ENCODE data around the gene NEK10. TPM values are rescaled to one million over a fixed set of nuclear protein-coding genes. Genes with fewer than 3 reads are reported as not detected.

Gene NEK10
- total RNA-seq, 1 experiment from 2014 or later: 1.7 TPM

DNA sequence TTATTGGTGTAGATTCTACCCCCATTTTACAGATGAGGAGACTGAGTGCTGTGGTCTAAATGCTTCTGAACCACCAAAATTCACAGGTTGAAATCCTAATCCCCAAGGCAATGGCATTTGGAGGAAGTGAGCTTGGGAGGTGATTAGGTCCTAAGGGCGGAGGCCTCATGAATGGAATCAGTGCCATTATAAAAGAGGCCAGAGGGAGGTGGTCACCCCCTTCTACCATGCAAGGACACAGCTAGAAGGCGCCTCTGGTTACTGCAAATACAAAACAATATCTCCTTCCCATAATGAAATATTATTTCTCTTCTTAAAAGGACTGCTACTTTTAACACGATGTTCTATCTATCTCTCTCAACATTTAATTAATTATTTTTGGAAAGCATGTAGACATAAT is 223.5 kb downstream of the NEK10 start:
- Mint-ChIP-seq H3K4me1 (ENCODE audit: low read depth, unreplicated experiment) (no peaks in the 10 kb centered on the region), H3K9me3 (ENCODE audit: low read depth, unreplicated experiment) (peaks cover 2% of the 10 kb centered on the region), H3K4me3 (ENCODE audit: low read depth, unreplicated experiment) (no peak overlapping the region), H3K36me3 (ENCODE audit: insufficient read depth, unreplicated experiment) (no peaks in the 10 kb centered on the region), H3K27me3 (ENCODE audit: unreplicated experiment) (no peaks in the 10 kb centered on the region), H3K27ac (ENCODE audit: unreplicated experiment) (no peak overlapping the region)
- CTCF ChIA-PET: interaction anchor here (0.6 kb wide), 2 partner anchors 73 to 108 kb away, joined by 3 to 5 read pairs; no protein-coding TSS in a partner anchor
- TF ChIP-seq, protein P1, sequence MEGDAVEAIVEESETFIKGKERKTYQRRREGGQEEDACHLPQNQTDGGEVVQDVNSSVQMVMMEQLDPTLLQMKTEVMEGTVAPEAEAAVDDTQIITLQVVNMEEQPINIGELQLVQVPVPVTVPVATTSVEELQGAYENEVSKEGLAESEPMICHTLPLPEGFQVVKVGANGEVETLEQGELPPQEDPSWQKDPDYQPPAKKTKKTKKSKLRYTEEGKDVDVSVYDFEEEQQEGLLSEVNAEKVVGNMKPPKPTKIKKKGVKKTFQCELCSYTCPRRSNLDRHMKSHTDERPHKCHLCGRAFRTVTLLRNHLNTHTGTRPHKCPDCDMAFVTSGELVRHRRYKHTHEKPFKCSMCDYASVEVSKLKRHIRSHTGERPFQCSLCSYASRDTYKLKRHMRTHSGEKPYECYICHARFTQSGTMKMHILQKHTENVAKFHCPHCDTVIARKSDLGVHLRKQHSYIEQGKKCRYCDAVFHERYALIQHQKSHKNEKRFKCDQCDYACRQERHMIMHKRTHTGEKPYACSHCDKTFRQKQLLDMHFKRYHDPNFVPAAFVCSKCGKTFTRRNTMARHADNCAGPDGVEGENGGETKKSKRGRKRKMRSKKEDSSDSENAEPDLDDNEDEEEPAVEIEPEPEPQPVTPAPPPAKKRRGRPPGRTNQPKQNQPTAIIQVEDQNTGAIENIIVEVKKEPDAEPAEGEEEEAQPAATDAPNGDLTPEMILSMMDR (IDR thresholded peaks at IDR 0.05; ENCODE audit: unreplicated experiment): no peak
- BruUV-seq (replicated peaks): no TSS peak
- no peak for DNase-seq
- intact Hi-C loops (cut with micrococcal nuclease; ENCODE audit: unreplicated experiment): no loop called here

DNA sequence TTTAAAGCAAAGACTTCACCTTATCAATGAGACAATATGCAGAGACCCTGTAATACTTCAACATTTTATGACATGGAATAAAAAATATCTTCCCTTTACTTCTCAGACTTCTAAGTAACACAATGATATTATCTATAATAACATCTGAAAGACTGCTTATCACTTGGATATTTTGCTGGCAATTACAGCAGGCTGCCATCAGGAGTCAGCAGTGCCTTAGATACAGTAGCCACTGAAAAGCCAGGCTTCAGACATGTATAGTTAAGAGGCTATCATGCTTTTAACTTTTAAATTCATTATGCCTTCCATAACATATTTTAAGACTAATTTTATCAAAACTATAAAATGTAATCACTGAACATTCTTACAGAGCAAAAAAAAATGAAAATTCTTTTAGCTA is 227.5 kb downstream of the NEK10 start:
- TF ChIP-seq, protein P1 (IDR thresholded peaks at IDR 0.05; ENCODE audit: unreplicated experiment): no peak
- no peak for DNase-seq
- CTCF ChIA-PET: no interaction called here
- Mint-ChIP-seq H3K27me3 (ENCODE audit: unreplicated experiment) (no peaks in the 10 kb centered on the region), H3K4me1 (ENCODE audit: low read depth, unreplicated experiment) (no peaks in the 10 kb centered on the region), H3K4me3 (ENCODE audit: low read depth, unreplicated experiment) (no peak overlapping the region), H3K36me3 (ENCODE audit: insufficient read depth, unreplicated experiment) (no peaks in the 10 kb centered on the region), H3K9me3 (ENCODE audit: low read depth, unreplicated experiment) (peaks cover 2% of the 10 kb centered on the region), H3K27ac (ENCODE audit: unreplicated experiment) (no peak overlapping the region)
- intact Hi-C loops (cut with micrococcal nuclease; ENCODE audit: unreplicated experiment): no loop called here
- BruUV-seq (replicated peaks): no TSS peak

DNA sequence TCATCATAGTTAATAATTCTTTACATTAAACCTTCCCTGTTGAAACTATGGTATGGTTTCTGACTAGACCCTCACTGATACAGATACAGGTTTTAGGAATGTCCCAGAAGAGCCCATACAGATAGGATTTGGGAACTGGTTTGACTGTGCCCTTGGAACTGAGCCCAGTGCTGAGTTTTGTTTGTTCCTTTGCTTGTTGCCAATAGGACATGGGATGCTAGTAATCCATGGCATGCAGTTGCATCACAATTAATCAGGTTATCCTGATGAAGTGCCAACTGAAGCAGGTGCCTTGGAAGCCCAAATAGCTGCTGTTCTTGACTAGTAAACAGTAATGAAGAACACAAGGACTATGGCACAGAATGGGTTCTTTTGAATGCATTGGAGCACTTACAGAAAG is 230.6 kb downstream of the NEK10 start:
- peaks cover 2% of the 10 kb centered on the region for H3K9me3 Mint-ChIP-seq (ENCODE audit: low read depth, unreplicated experiment)
- intact Hi-C loops (cut with micrococcal nuclease; ENCODE audit: unreplicated experiment): no loop called here
- peaks cover 8% of the 10 kb centered on the region for H3K4me1 Mint-ChIP-seq (ENCODE audit: low read depth, unreplicated experiment)
- H3K36me3 Mint-ChIP-seq (ENCODE audit: insufficient read depth, unreplicated experiment): no peaks in the 10 kb centered on the region
- no peak overlapping the region for H3K4me3 Mint-ChIP-seq (ENCODE audit: low read depth, unreplicated experiment)
- no peaks in the 10 kb centered on the region for H3K27me3 Mint-ChIP-seq (ENCODE audit: unreplicated experiment)
- no TSS peak for BruUV-seq (replicated peaks)
- DNase-seq: no peak
- CTCF ChIA-PET: interaction anchor here (2.9 kb wide), 1 partner anchor 115 kb away, joined by 9 read pairs; no protein-coding TSS in a partner anchor
- no peak overlapping the region for H3K27ac Mint-ChIP-seq (ENCODE audit: unreplicated experiment)
- TF ChIP-seq, protein P1 (IDR thresholded peaks at IDR 0.05; ENCODE audit: unreplicated experiment): no peak

DNA sequence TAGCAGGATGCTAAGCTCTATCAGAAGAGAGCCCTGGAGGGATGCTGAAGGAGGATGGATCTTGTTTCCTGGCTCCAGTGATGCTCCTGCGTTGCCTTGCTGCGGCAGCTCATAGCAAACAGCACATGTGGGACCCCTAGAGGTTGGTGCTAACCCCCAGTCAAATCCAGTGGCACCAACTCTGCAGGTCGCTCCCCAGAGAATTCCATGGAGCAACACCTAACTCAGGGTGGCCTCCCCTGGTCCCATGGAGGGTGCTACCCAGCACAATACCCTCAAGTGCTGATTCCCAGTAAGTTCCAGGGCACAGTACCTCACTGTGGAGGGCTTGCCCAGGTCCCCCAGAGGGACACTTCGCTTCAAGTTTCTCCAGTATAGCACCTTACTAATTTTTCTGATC is 231.2 kb downstream of the NEK10 start:
- BruUV-seq (replicated peaks): no TSS peak
- CTCF ChIA-PET: interaction anchor here (2.9 kb wide), 1 partner anchor 116 kb away, joined by 9 read pairs; no protein-coding TSS in a partner anchor
- DNase-seq: no peak
- Mint-ChIP-seq H3K4me1 (ENCODE audit: low read depth, unreplicated experiment) (peaks cover 10% of the 10 kb centered on the region), H3K9me3 (ENCODE audit: low read depth, unreplicated experiment) (peaks cover 2% of the 10 kb centered on the region), H3K27ac (ENCODE audit: unreplicated experiment) (no peak overlapping the region), H3K4me3 (ENCODE audit: low read depth, unreplicated experiment) (no peak overlapping the region), H3K27me3 (ENCODE audit: unreplicated experiment) (no peaks in the 10 kb centered on the region), H3K36me3 (ENCODE audit: insufficient read depth, unreplicated experiment) (no peaks in the 10 kb centered on the region)
- intact Hi-C loops (cut with micrococcal nuclease; ENCODE audit: unreplicated experiment): no loop called here
- TF ChIP-seq, protein P1 (IDR thresholded peaks at IDR 0.05; ENCODE audit: unreplicated experiment): no peak
